Frontal cortex (tissue), 4 donors: ENCODE results near the gene BMPR2. TPM values are rescaled to one million over a fixed set of nuclear protein-coding genes. Genes with fewer than 3 reads are reported as not detected.
"Not testable (repeated sequence)": the region's sequence is repeated elsewhere in the genome, so short reads cannot be mapped to it uniquely, and the experiment has no call there.

Experiments used
- DNase-seq, 2 donors: peaks; one replicate each; pipeline ENCODE4 v3.0.0; 2012; ENCODE audit warnings: low spot score in 2 of 2
- FAIRE-seq: peaks from 2 replicates; lab custom pipeline; 2012; peaks lifted over from hg19 to GRCh38; lab: Jason Lieb, UNC
- total RNA-seq: library from RNA; depleted of rRNA; stranded (reverse); fragments of >200 nt; gene quantifications from one replicate; pipeline ENCODE4 v1.2.3, GENCODE V29; 2014
- donor health status: control.
- donor health status: control.
- donor health status: control.

The BMPR2 gene
- total RNA-seq, 1 donor from 2014 or later: 74.6 TPM

DNA sequence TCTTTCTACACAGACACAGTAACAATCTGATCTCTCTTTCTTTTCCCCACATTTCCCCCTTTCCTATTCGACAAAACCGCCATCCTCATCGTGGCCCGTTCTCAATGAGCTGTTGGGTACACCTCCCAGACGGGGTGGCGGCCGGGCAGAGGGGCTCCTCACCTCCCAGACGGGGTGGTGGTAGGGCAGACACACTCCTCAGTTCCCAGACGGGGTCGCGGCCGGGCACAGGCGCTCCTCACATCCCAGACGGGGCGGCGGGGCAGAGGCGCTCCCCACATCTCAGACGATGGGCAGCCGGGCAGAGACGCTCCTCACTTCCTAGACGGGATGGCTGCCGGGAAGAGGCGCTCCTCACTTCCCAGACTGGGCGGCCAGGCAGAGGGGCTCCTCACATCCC is 64.0 kb downstream of the BMPR2 start:
- not testable (repeated sequence) for DNase-seq, FAIRE-seq

GRCh38 chr2:202442882-202443281 is 66.8 kb downstream of the BMPR2 start:
- no peak for DNase-seq
- no peak for FAIRE-seq

GRCh38 chr2:202444000-202444399 is 67.9 kb downstream of the BMPR2 start:
- FAIRE-seq (no peak), DNase-seq (no peak)

GRCh38 chr2:202449344-202449743 is 73.2 kb downstream of the BMPR2 start:
- FAIRE-seq: no peak
- DNase-seq: no peak

- FAIRE-seq: no peak
- DNase-seq: no peak
These were observed 74.7 kb downstream of the BMPR2 start for GRCh38 chr2:202450785-202451184.

GRCh38 chr2:202452744-202453143 is 76.6 kb downstream of the BMPR2 start:
- FAIRE-seq: no peak
- no peak for DNase-seq

- FAIRE-seq (no peak), DNase-seq (no peak)
These were observed 78.4 kb downstream of the BMPR2 start for GRCh38 chr2:202454536-202454935.

DNA sequence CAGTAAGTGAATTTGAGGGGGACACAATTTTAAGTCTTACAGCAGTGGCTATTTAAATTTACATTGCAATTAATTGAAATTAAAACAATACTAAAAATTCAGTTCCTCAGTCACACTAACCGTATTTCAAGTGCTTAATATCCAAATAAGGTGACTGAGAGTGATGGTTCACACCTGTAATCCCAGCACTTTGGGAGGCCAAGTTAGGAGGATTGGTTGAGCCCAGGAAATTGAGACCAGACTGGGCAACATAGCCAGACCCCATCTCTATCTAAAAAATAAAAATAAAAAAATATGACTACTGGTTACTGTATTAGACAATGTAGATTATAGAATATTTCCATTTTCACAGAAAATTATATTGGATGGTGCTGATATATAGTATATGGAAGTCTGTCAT is 79.0 kb downstream of the BMPR2 start:
- DNase-seq: no peak
- no peak for FAIRE-seq

DNA sequence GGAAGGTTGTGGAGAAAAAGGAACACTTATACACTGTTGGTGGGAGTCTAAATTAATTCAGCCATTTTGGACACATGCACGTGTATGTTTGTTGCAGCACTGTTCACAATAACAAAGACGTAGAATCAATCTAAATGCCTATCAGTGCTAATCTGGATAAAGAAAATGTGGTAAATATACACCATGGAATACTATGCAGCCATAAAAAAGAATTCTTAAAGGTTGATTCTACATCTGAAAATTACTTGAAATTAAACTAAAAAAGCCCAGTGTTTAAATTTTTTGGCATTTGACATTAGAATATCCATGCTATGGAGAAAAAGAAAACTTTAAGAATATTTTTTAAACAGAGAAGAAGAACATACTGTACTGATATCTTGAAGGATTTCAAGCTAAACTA is 84.0 kb downstream of the BMPR2 start:
- FAIRE-seq (no peak), DNase-seq (no peak)

DNA sequence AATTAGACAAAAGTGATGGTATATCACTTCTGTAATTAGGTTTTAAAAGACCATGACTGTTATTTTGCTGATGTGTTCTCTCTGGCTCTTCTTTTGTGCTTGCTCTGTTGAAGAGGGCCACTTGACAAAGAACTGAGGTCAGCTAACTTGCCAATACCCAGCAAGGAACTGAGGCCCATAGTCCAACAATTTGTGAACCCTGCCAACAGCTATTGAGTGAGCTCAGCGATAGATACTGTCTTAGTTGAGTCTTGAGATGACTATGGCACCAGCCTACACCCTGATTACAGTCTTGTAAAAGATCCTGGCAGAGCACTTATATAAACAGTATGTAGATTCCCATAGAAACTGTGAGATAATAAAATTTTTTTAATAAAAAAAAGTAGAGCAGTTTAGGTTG is 103.0 kb downstream of the BMPR2 start:
- FAIRE-seq (no peak), DNase-seq (no peak)

- DNase-seq (no peak), FAIRE-seq (no peak)
These were observed 103.5 kb downstream of the BMPR2 start for GRCh38 chr2:202479610-202480009.

- DNase-seq (no peak), FAIRE-seq (no peak)
These were observed 110.2 kb downstream of the BMPR2 start for GRCh38 chr2:202486351-202486750.

- no peak for FAIRE-seq
These were observed 112.5 kb downstream of the BMPR2 start for GRCh38 chr2:202488671-202489070.

GRCh38 chr2:202490479-202490878 is 114.4 kb downstream of the BMPR2 start:
- DNase-seq (no peak), FAIRE-seq (no peak)

More at GRCh38 chr2:202488671-202489070, 112.5 kb downstream of the BMPR2 start:
- DNase-seq: no peak

- DNase-seq: no peak
- no peak for FAIRE-seq
These were observed 115.4 kb downstream of the BMPR2 start for GRCh38 chr2:202491514-202491913.

- FAIRE-seq: no peak
- DNase-seq: peak; percentile 60 to 66
These were observed 118.4 kb downstream of the BMPR2 start for GRCh38 chr2:202494300-202495229.

GRCh38 chr2:202495230-202495604 is 119.1 kb downstream of the BMPR2 start:
- FAIRE-seq: no peak
- no peak for DNase-seq

GRCh38 chr2:202496835-202497472 is 120.8 kb downstream of the BMPR2 start:
- DNase-seq: not testable (repeated sequence)

GRCh38 chr2:202497473-202497866 is 121.3 kb downstream of the BMPR2 start:
- not testable (repeated sequence) for FAIRE-seq

More at GRCh38 chr2:202496835-202497472, 120.8 kb downstream of the BMPR2 start:
- not testable (repeated sequence) for FAIRE-seq

DNA sequence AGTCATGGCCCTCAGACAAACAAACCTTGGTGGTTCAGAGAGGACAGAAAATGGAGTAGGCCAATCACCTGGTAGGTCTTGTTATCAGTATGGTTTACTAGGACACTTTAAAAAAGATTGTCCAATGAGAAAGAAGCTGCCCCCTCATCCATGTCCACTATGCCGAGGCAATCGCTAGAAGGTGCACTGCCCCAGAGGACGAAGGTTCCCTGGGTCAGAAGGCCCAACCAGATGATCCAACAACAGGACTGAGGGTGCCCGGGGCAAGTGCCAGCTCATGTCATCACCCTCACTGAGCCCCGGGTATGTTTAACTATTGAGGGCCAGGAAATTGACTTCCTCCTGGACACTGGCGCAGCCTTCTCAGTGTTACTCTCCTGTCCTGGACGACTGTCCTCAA is 123.7 kb downstream of the BMPR2 start:
- not testable (repeated sequence) for FAIRE-seq

More at GRCh38 chr2:202497473-202497866, 121.3 kb downstream of the BMPR2 start:
- not testable (repeated sequence) for DNase-seq

DNA sequence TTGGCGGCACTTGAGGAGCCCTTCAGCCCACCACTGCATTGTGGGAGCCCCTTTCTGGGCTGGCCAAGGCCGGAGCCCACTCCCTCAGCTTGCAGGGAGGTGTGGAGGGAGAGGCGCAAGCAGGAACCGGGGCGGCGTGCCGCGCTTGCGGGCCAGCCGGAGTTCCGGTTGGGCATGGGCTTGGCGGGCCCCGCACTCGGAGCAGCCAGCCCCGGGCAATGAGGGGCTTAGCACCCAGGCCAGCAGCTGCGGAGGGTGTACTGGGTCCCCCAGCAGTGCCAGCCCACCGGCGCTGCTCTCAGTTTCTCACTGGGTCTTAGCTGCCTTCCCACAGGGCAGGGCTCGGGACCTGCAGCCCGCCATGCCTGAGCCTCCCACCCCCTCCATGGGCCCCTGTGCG is 127.1 kb downstream of the BMPR2 start:
- FAIRE-seq, DNase-seq: not testable (repeated sequence)

More for the DNA sequence above, 123.7 kb downstream of the BMPR2 start:
- DNase-seq: not testable (repeated sequence)
